H9 (cell line): ENCODE measurements around the gene LDB2. TPM values are rescaled to one million over a fixed set of nuclear protein-coding genes. Genes with fewer than 3 reads are reported as not detected.

Source experiments
- DNase-seq: peaks from one replicate; pipeline ENCODE4 v3.0.0-alpha.2; 2017
- H2AFZ ChIP-seq: one replicate; pipeline ENCODE4 v1.6.1; 2013; ENCODE audit warnings: mild to moderate bottlenecking, low read length, control low read depth, moderate library complexity
- H2AK5ac ChIP-seq: 2 replicates; pipeline ENCODE4 v1.6.1; 2013; ENCODE audit warnings: low read length, control low read depth, mixed read lengths; ENCODE audit not compliant: insufficient read length
- H2BK120ac ChIP-seq: one replicate; pipeline ENCODE4 v1.6.1; 2013; ENCODE audit warnings: low read depth, mild to moderate bottlenecking, low read length, control low read depth, inconsistent platforms; ENCODE audit not compliant: poor library complexity, severe bottlenecking
- H2BK12ac ChIP-seq: 2 replicates; pipeline ENCODE4 v1.6.1; 2013; ENCODE audit warnings: low read length, control low read depth, mixed read lengths, low read depth; ENCODE audit not compliant: insufficient read length
- H2BK15ac ChIP-seq: 2 replicates; pipeline ENCODE4 v1.6.1; 2013; ENCODE audit warnings: low read depth, low read length, control low read depth
- H2BK20ac ChIP-seq: one replicate; pipeline ENCODE4 v1.6.1; 2013; ENCODE audit warnings: low read depth, mild to moderate bottlenecking, low read length, control low read depth, inconsistent platforms; ENCODE audit not compliant: poor library complexity, severe bottlenecking
- H2BK5ac ChIP-seq: 2 replicates; pipeline ENCODE4 v1.6.1; 2013; ENCODE audit warnings: low read length, control low read depth, mixed read lengths; ENCODE audit not compliant: insufficient read length
- H3K14ac ChIP-seq: 2 replicates; pipeline ENCODE4 v1.6.1; 2013; ENCODE audit warnings: low read length, control low read depth; ENCODE audit not compliant: insufficient read depth
- H3K18ac ChIP-seq: 2 replicates; pipeline ENCODE4 v1.6.1; 2013; ENCODE audit warnings: low read depth, mild to moderate bottlenecking, mixed read lengths, low read length, control low read depth; ENCODE audit not compliant: insufficient read length
- H3K23ac ChIP-seq: 2 replicates; pipeline ENCODE4 v1.6.1; 2013; ENCODE audit warnings: low read length, control low read depth, mixed read lengths, low read depth; ENCODE audit not compliant: insufficient read length
- H3K23me2 ChIP-seq: 2 replicates; pipeline ENCODE4 v1.6.1; 2013; ENCODE audit warnings: low read depth, mild to moderate bottlenecking, mixed read lengths, low read length, control low read depth; ENCODE audit not compliant: insufficient read length, poor library complexity, severe bottlenecking
- H3K27ac ChIP-seq: 2 replicates; pipeline ENCODE4 v1.5.1; 2013; ENCODE audit warnings: low read length, control low read depth, mixed read lengths, low read depth; ENCODE audit not compliant: insufficient read length
- H3K27me3 ChIP-seq: 2 replicates; pipeline ENCODE4 v1.6.1; 2013; ENCODE audit warnings: low read length, control low read depth, inconsistent platforms; ENCODE audit not compliant: insufficient read depth
- H3K4ac ChIP-seq: 2 replicates; pipeline ENCODE4 v1.6.1; 2013; ENCODE audit warnings: low read depth, mild to moderate bottlenecking, control low read depth, inconsistent platforms, low read length, moderate library complexity
- H3K4me1 ChIP-seq: 2 replicates; pipeline ENCODE4 v1.6.1; 2013; ENCODE audit warnings: low read length, control low read depth, inconsistent platforms; ENCODE audit not compliant: insufficient read depth
- H3K4me2 ChIP-seq: 2 replicates; pipeline ENCODE4 v1.6.1; 2013; ENCODE audit warnings: low read length, control low read depth, mixed read lengths; ENCODE audit not compliant: insufficient read length, insufficient read depth
- H3K56ac ChIP-seq: 2 replicates; pipeline ENCODE4 v1.6.1; 2013; ENCODE audit warnings: low read depth, mild to moderate bottlenecking, mixed read lengths, low read length, control low read depth; ENCODE audit not compliant: insufficient read length
- H3K79me1 ChIP-seq: 2 replicates; pipeline ENCODE4 v1.6.1; 2013; ENCODE audit warnings: low read depth, mild to moderate bottlenecking, moderate library complexity, low read length, control low read depth, inconsistent platforms; ENCODE audit not compliant: insufficient read depth, poor library complexity, severe bottlenecking
- H3K79me2 ChIP-seq: 2 replicates; pipeline ENCODE4 v1.6.1; 2013; ENCODE audit warnings: low read length, control low read depth, inconsistent platforms; ENCODE audit not compliant: insufficient read depth
- H3K9ac ChIP-seq: 2 replicates; pipeline ENCODE4 v1.6.1; 2013; ENCODE audit warnings: low read length, control low read depth, mixed read lengths; ENCODE audit not compliant: insufficient read length; ENCODE audit errors: extremely low read depth
- H3K9me3 ChIP-seq: one replicate; pipeline ENCODE4 v1.6.1; 2013; ENCODE audit warnings: low read depth, low read length, inconsistent platforms; ENCODE audit not compliant: control insufficient read depth
- H3T11ph ChIP-seq: one replicate; pipeline ENCODE4 v1.6.1; 2013; ENCODE audit warnings: mild to moderate bottlenecking, low read length, control low read depth, inconsistent platforms
- H4K20me1 ChIP-seq: one replicate; pipeline ENCODE4 v1.6.1; 2013; ENCODE audit not compliant: control insufficient read depth, insufficient read length, insufficient read depth
- H4K5ac ChIP-seq: 2 replicates; pipeline ENCODE4 v1.6.1; 2013; ENCODE audit warnings: low read depth, mild to moderate bottlenecking, mixed read lengths, low read length, control low read depth; ENCODE audit not compliant: insufficient read length
- H4K8ac ChIP-seq: replicated peaks from 2 replicates; pipeline ENCODE4 v1.6.1; 2013; ENCODE audit warnings: low read length, control low read depth, mixed read lengths, low read depth; ENCODE audit not compliant: insufficient read length
- H4K91ac ChIP-seq: 2 replicates; pipeline ENCODE4 v1.6.1; 2013; ENCODE audit warnings: low read depth, mild to moderate bottlenecking, moderate library complexity, mixed read lengths, low read length, control low read depth; ENCODE audit not compliant: insufficient read length
- H3K27ac Mint-ChIP-seq, 3 experiments: 2 replicates in 2 of 3; 3 replicates in 1 of 3; pipeline ENCODE4 v1.8.0; 2020 to 2021; ENCODE audit warnings: mixed read lengths in 3 of 3, mild to moderate bottlenecking in 1 of 3, moderate library complexity in 1 of 3
- H3K27me3 Mint-ChIP-seq: 2 replicates; pipeline ENCODE4 v1.8.0; 2021; ENCODE audit warnings: low read depth, mild to moderate bottlenecking, moderate library complexity, mixed read lengths
- H3K36me3 Mint-ChIP-seq, 3 experiments: 2 replicates in 2 of 3; 3 replicates in 1 of 3; pipeline ENCODE4 v1.8.0; 2020 to 2021; ENCODE audit warnings: low read depth in 3 of 3, mixed read lengths in 3 of 3; ENCODE audit not compliant: insufficient read depth in 1 of 3
- H3K4me1 Mint-ChIP-seq, 2 experiments: 2 replicates each; pipeline ENCODE4 v1.8.0; 2020; ENCODE audit warnings: mixed read lengths in 2 of 2
- H3K4me3 Mint-ChIP-seq, 2 experiments: 2 replicates in 1 of 2; 3 replicates in 1 of 2; pipeline ENCODE4 v1.8.0; 2020 to 2021; ENCODE audit warnings: mild to moderate bottlenecking in 2 of 2, mixed read lengths in 2 of 2, moderate library complexity in 1 of 2
- H3K9me3 Mint-ChIP-seq, 2 experiments: 2 replicates in 1 of 2; 3 replicates in 1 of 2; pipeline ENCODE4 v1.8.0; 2020; ENCODE audit warnings: mild to moderate bottlenecking in 2 of 2, mixed read lengths in 2 of 2, moderate library complexity in 1 of 2
- CTCF ChIP-seq: fragments of 200-600 bp; sonication (generic); conservative IDR thresholded peaks from 3 replicates; pipeline ENCODE4 v1.8.0; 2021; ENCODE audit warnings: antibody characterized with exemption, mild to moderate bottlenecking
- WGBS: extraction: QIAGEN DNeasy Blood & Tissue Kit; methylation state at CpG from one replicate; pipeline ENCODE4 v1.1.7; 2013; ENCODE audit warnings: missing lambda C conversion rate, low lambda C conversion rate, mixed read lengths; ENCODE audit not compliant: insufficient read length; ENCODE audit errors: extremely low coverage; 5-methylcytosine and 5-hydroxymethylcytosine counted together
- total RNA-seq: library from RNA; stranded (reverse); gene quantifications from 2 replicates; pipeline ENCODE4 v1.2.1, GENCODE V29; 2021

Gene LDB2
- total RNA-seq, 1 experiment from 2014 or later = 22.5 TPM

DNA sequence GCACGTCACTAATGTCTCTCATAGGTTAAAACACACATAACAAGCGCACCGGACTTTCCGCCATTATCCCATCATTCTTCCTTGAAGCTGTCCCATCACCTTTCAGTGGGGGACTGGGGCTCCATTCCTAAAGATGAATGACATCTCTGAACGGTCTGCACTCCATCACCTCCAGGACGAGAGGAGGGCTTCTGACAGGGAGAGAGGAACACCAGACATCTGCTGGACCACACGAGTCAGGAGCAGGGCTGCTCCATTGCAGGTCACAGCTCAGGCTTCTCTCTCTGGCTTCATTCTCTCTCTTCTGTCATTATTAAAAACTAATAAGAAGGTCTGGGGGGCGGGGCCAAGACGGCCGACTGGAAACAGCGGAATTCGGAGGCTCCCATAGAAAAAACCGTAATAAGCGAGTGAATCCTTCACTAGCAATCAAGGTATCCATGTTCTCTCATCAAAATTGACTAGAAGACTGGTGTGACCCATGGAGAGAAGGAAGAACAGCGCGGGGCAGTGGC is 289.8 kb downstream of the LDB2 start:
- H3K4me2 ChIP-seq = no peak overlapping the region
- H2BK20ac ChIP-seq = no peak overlapping the region
- Mint-ChIP-seq H3K9me3 (peaks cover 3 to 4% of the 10 kb centered on the region in 2 experiments; a peak in 3 of 5 replicates), H3K27ac (peak overlapping the region in 1 of 3 experiments; percentile 72; a peak in 3 of 7 replicates), H3K27me3 (no peaks in the 10 kb centered on the region), H3K4me1 (peaks cover 51 to 58% of the 10 kb centered on the region in 2 experiments), H3K4me3 (no peak overlapping the region), H3K36me3 (peaks cover 0 to 12% (median 3%) of the 10 kb centered on the region in 3 experiments; a peak in 4 of 7 replicates)
- no peak overlapping the region for H3K18ac ChIP-seq
- no peaks in the 10 kb centered on the region for H3K27me3 ChIP-seq
- no peak overlapping the region for H3K4ac ChIP-seq
- no peak for TF ChIP-seq CTCF
- no peaks in the 10 kb centered on the region for H3K79me2 ChIP-seq
- H4K8ac ChIP-seq = no peak overlapping the region
- no peak overlapping the region for H3K23ac ChIP-seq
- H2BK12ac ChIP-seq = no peak overlapping the region
- no peak overlapping the region for H3K9ac ChIP-seq
- no peaks in the 10 kb centered on the region for H3K9me3 ChIP-seq
- H2BK120ac ChIP-seq = no peak overlapping the region
- no peak overlapping the region for H4K91ac ChIP-seq
- no peak overlapping the region for H3K14ac ChIP-seq
- DNase-seq = no peak
- H3K56ac ChIP-seq = no peak overlapping the region
- H2BK15ac ChIP-seq = no peak overlapping the region
- H4K5ac ChIP-seq = no peak overlapping the region
- H3T11ph ChIP-seq = no peak overlapping the region
- H2AK5ac ChIP-seq = no peak overlapping the region
- no CpG with 5 or more reads among the region's 16 CpGs for WGBS
- no peaks in the 10 kb centered on the region for H3K79me1 ChIP-seq
- H2AFZ ChIP-seq = no peak overlapping the region
- no peaks in the 10 kb centered on the region for H4K20me1 ChIP-seq
- peaks cover 15% of the 10 kb centered on the region for H3K4me1 ChIP-seq
- no peaks in the 10 kb centered on the region for H3K23me2 ChIP-seq
- no peak overlapping the region for H3K27ac ChIP-seq
- H2BK5ac ChIP-seq = no peak overlapping the region
